Epithelial cell of esophagus (primary cell): ENCODE data around the gene WWC1.
A peak's percentile ranks its signal among the peaks of the same experiment; 100 is the strongest.

Source experiments
- DNase-seq: peaks from one replicate; pipeline ENCODE4 v3.0.0; 2010; ENCODE audit warnings: low read depth
- H3K4me3 ChIP-seq: 2 replicates; pipeline ENCODE4 v1.5.1; 2011; ENCODE audit warnings: mild to moderate bottlenecking, low read length, control low read depth
- CTCF ChIP-seq: IDR thresholded peaks from 2 replicates; pipeline ENCODE4 v1.5.1; 2011; ENCODE audit warnings: low read depth, mild to moderate bottlenecking, low read length, control low read depth, inconsistent platforms; ENCODE audit not compliant: insufficient read depth; ENCODE audit errors: missing control alignments

WWC1 gene

GRCh38 chr5:168340487-168340886 is 49.0 kb downstream of the WWC1 start:
- no peak for DNase-seq
- H3K4me3 ChIP-seq, result no peak overlapping the region
- no peak for TF ChIP-seq CTCF

GRCh38 chr5:168341178-168341577 is 49.7 kb downstream of the WWC1 start:
- TF ChIP-seq CTCF, result no peak
- no peak overlapping the region for H3K4me3 ChIP-seq
- peak; percentile 85 for DNase-seq

- no peak for DNase-seq
- no peak overlapping the region for H3K4me3 ChIP-seq
- TF ChIP-seq CTCF, result no peak
Measured at GRCh38 chr5:168342151-168342825, 50.8 kb downstream of the WWC1 start.

- H3K4me3 ChIP-seq, result no peak overlapping the region
- TF ChIP-seq CTCF, result no peak
- DNase-seq, result no peak
Measured at GRCh38 chr5:168342985-168343384, 51.5 kb downstream of the WWC1 start.

- H3K4me3 ChIP-seq, result no peak overlapping the region
- no peak for TF ChIP-seq CTCF
- DNase-seq, result peak; percentile 92
Measured at GRCh38 chr5:168346417-168346816, 55.0 kb downstream of the WWC1 start.

GRCh38 chr5:168347368-168348083 is 56.1 kb downstream of the WWC1 start:
- no peak for DNase-seq
- TF ChIP-seq CTCF, result no peak
- no peak overlapping the region for H3K4me3 ChIP-seq

- H3K4me3 ChIP-seq, result no peak overlapping the region
- no peak for TF ChIP-seq CTCF
- no peak for DNase-seq
Measured at GRCh38 chr5:168348084-168348414, 56.6 kb downstream of the WWC1 start.
